NOMO-1 treated with dmso at 0.1 percent for 144 hours (cell line): ENCODE measurements around the gene HS3ST6.
"Not testable (repeated sequence)": the region's sequence is repeated elsewhere in the genome, so short reads cannot be mapped to it uniquely, and the experiment has no call there.

Experiments used
- DNase-seq: peaks from one replicate; lab custom pipeline; 2025; ENCODE audit not compliant: unreplicated experiment; lab: John Stamatoyannopoulos, UW

Gene HS3ST6

GRCh38 chr16:1884155-1884760 lies 34.0 kb downstream of the HS3ST6 start:
- peak; percentile 82 for DNase-seq

DNA sequence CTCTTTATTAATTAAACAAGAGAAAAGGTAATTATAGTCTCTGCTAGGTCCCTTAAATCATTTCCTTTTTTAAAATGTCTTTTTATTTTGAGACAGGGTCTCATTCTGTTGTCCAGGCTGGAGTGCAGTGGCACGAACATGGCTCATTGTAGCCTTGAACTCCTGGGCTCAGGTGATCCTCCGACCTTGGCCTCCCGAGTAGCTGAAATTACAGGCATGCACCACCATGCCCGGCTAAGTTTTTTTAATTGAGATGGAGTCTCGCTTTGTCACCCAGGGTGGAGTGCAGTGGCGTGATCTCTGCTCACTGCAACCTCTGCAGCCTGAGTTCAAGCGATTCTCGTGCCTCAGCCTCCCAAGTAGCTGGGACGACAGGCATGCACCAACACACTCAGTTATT lies 37.0 kb downstream of the HS3ST6 start:
- DNase-seq: not testable (repeated sequence)

DNA sequence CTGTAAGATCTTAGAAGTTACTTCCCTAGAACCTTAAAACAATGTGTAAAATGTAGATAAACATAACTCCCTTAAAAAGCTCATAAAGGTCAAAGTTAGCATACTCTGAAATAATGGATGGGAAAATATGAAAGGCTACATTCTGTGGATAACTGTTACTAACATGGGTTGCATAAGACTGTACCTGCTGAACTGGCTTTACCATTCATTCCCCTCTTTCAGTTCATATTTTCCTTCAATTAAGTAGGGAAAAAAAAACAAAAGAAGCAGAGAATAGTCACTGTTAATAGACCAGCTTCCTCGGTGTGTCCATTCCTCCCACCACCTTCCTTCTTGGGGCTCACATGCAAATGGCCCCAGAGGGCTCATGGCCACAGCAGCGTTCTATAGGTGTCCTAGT lies 38.7 kb downstream of the HS3ST6 start:
- no peak for DNase-seq

- no peak for DNase-seq
Measured at GRCh38 chr16:1878256-1878655, 40.0 kb downstream of the HS3ST6 start.

DNA sequence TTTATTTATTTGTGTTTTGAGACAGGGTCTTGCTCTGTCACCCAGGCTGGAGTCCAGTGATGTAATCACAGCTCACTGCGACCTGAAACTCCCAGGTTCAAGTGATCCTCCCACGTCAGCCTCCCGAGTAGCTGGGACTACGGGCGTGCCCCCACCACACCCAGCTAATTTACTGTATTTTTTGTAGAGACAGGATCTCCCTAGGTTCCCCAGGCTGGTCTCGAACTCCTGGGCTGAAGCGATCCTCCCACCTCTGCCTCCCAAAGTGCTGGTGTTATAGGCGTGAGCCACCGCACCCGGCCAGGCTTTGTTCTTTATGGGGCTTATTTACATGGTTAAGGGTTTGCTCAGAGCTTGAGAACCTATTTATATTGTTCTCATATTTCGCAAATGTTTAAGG lies 40.4 kb downstream of the HS3ST6 start:
- DNase-seq: no peak

GRCh38 chr16:1877089-1877488 lies 41.1 kb downstream of the HS3ST6 start:
- DNase-seq: no peak

DNA sequence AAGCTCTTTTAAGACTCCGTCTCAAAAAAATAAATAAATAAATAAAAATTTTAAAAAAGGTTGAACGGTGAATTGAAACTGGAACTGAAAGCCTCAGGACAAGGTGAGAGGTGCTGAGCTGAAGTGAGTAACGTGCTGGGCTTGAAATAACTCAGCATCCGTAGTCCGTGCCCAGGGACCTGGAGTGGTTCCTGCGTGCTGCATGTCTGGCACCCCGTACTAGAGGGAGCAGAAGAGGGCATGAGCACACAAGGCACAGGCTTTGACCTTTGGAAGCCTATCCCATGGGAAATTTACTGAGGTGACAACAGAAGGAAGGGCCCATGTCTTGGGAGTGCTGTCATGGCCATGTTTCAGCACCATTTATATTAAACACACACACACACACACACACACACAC lies 41.7 kb downstream of the HS3ST6 start:
- DNase-seq: no peak

GRCh38 chr16:1876066-1876465 lies 42.1 kb downstream of the HS3ST6 start:
- DNase-seq: not testable (repeated sequence)

DNA sequence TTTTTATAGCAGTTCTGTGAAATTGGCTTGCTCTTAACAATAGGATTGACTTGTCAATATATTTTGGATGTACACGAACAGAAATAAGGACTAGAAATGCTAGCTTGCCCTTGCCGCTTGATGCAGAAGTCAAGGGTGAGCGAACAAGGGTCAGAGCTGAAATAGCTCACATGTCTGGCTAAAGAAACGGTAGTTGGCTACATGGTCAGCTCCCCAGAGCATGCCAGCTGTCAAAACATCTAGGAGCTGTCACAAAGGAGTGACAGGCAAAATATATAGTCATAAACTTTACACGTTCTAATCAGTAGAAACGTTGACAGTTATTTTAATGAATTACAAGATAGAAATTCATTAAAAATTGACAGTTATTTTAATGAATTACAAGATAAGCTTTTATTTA lies 43.4 kb downstream of the HS3ST6 start:
- DNase-seq: no peak

- peak; percentile 68 for DNase-seq
Measured at GRCh38 chr16:1871974-1872635, 46.1 kb downstream of the HS3ST6 start, which contains the start of gene MEIOB. MEIOB (minus strand) TSS chr16:1872164; CDS start chr16:1868175, 3,989 bp downstream.

- no peak for DNase-seq
Measured at GRCh38 chr16:1870365-1871082, 47.7 kb downstream of the HS3ST6 start.

DNA sequence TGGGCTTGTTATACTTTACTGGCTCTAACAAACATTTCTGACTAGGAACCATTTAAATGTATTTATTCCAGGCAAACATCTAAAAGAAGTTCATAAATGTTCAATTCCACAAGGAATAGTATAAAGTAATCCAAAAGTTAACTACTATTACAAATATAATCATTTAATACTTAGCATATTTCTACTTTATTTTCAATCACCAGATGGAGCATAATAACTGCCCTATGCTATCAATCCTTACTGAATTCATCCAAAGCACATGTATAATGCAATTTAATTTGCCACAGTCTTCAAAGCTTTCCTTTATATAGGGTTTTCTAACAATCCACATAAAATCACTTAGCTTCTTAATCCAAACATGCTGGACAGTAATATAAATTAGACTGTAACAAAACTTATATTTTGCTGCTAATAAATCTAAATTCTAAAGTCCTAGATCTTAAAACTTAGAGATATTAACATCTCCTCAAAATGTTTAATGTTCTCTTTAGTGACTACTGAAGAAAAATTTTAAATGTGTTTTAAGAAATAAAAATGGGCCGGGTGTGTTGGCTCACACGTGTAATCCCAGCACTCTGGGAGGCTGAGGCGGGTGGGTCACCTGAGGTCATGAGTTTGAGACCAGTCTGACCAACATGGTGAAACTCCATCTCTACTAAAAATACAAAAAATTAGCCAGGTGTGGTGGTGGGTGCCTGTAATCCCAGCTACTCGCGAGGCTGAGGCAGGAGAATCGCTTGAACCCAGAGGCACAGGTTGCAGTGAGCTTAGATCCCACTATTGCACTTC lies 52.1 kb downstream of the HS3ST6 start:
- no peak for DNase-seq

- peak; percentile 7 for DNase-seq
Measured at GRCh38 chr16:1863681-1864460, 54.3 kb downstream of the HS3ST6 start.

GRCh38 chr16:1862394-1862793 lies 55.8 kb downstream of the HS3ST6 start:
- no peak for DNase-seq

GRCh38 chr16:1861730-1862129 lies 56.5 kb downstream of the HS3ST6 start:
- DNase-seq: no peak
